HepG2 (cell line): Measurements from ENCODE around the gene TCN1. TPM values are rescaled to one million over a fixed set of nuclear protein-coding genes. Genes with fewer than 3 reads are reported as not detected.
"Not testable (repeated sequence)": the region's sequence is repeated elsewhere in the genome, so short reads cannot be mapped to it uniquely, and the experiment has no call there.

Source experiments
- ATAC-seq: fragments of 200-7000 bp; cut with Tn5 transposase; 3 replicates; pipeline ENCODE4 v1.9.1; 2020; ENCODE audit warnings: mild to moderate bottlenecking, moderate library complexity
- BruUV-seq: library from RNA; stranded (reverse); fragments of 400-500 nt; replicated peaks from 2 replicates; lab custom pipeline; 2021; lab: Mats Ljungman, UMichigan
- CTCF ChIA-PET: fragments of 300-600 bp; formaldehyde crosslinking; extraction: SDS; loops from one replicate; lab custom pipeline; 2021; ENCODE audit warnings: low total read pairs, inconsistent platforms, low intra/inter-chr PET ratio; lab: Yijun Ruan, JAX
- POLR2A ChIA-PET: fragments of 350-600 bp; sonication (Branson Sonifier 250); formaldehyde crosslinking; loops from one replicate; lab custom pipeline; 2020; ENCODE audit warnings: antibody characterized with exemption, inconsistent platforms; lab: Yijun Ruan, JAX
- DNase-seq: peaks from one replicate; pipeline ENCODE4 v3.0.0-alpha.2; 2015; ENCODE audit warnings: low spot score
- FAIRE-seq: peaks from 3 replicates; lab custom pipeline; 2011; peaks lifted over from hg19 to GRCh38; lab: Jason Lieb, UNC
- H2AFZ ChIP-seq: one replicate; pipeline ENCODE4 v1.6.1; 2011; ENCODE audit warnings: low read length, inconsistent platforms
- H3K27ac ChIP-seq: fragments of 300-600 bp; 3 replicates; pipeline ENCODE4 v1.8.0; 2011; ENCODE audit warnings: mixed run types, mild to moderate bottlenecking, mixed read lengths, low read length, inconsistent platforms; ENCODE audit not compliant: insufficient read depth; ENCODE audit errors: extremely low read length
- H3K27me3 ChIP-seq, 2 experiments: fragments of 200-600 bp in 1 of 2; 2 replicates in 1 of 2; 3 replicates in 1 of 2; pipeline versions ENCODE4 v1.6.0 to v1.8.0; 2011; ENCODE audit warnings: low read length in 2 of 2, mild to moderate bottlenecking in 2 of 2, moderate library complexity in 2 of 2, inconsistent platforms in 1 of 2; ENCODE audit not compliant: insufficient read depth in 2 of 2, control insufficient read depth in 1 of 2
- H3K36me3 ChIP-seq, 2 experiments: fragments of 200-600 bp in 1 of 2; replicated peaks in 1 of 2; 2 replicates in 1 of 2; 3 replicates in 1 of 2; pipeline versions ENCODE4 v1.5.1 to v1.8.0; 2011; ENCODE audit warnings: low read length in 2 of 2, inconsistent platforms in 1 of 2; ENCODE audit not compliant: insufficient read depth in 2 of 2, control insufficient read depth in 1 of 2
- H3K4me1 ChIP-seq: 2 replicates; pipeline ENCODE4 v1.5.1; 2012; ENCODE audit warnings: low read length, inconsistent platforms; ENCODE audit not compliant: insufficient read depth
- H3K4me2 ChIP-seq: 2 replicates; pipeline ENCODE4 v1.6.0; 2011; ENCODE audit warnings: low read depth, low read length, inconsistent platforms
- H3K4me3 ChIP-seq, 3 experiments: fragments of 200-600 bp in 1 of 3; sonication (generic), shearing (Covaris generic) in 1 of 3; replicated peaks in 1 of 3; 2 replicates each; pipeline ENCODE4 v1.5.1; 2011 to 2016; ENCODE audit warnings: low read length in 3 of 3, inconsistent platforms in 2 of 3, low read depth in 2 of 3, mild to moderate bottlenecking in 2 of 3, control low read depth in 1 of 3, mixed read lengths in 1 of 3; ENCODE audit not compliant: insufficient read depth in 1 of 3
- H3K79me2 ChIP-seq: one replicate; pipeline ENCODE4 v1.6.1; 2011; ENCODE audit warnings: low read length, inconsistent platforms; ENCODE audit not compliant: insufficient read depth
- H3K9ac ChIP-seq: 2 replicates; pipeline ENCODE4 v1.6.0; 2011; ENCODE audit warnings: mild to moderate bottlenecking, low read depth, low read length, inconsistent platforms; ENCODE audit not compliant: insufficient read depth
- H3K9me3 ChIP-seq: 2 replicates; pipeline ENCODE4 v1.5.1; 2012; ENCODE audit warnings: mild to moderate bottlenecking, low read length
- H4K20me1 ChIP-seq: 2 replicates; pipeline ENCODE4 v1.6.0; 2011; ENCODE audit warnings: inconsistent platforms, mild to moderate bottlenecking, low read length, moderate library complexity; ENCODE audit not compliant: insufficient read depth
- ATF5 ChIP-seq: sonication (generic); formaldehyde crosslinking; IDR thresholded peaks from 2 replicates; pipeline ENCODE4 v1.4.0; 2020; ENCODE audit warnings: mild to moderate bottlenecking, low read depth, missing genetic modification reagents
- BHLHE40 ChIP-seq: IDR thresholded peaks from 2 replicates; pipeline ENCODE4 v1.6.1; 2011; ENCODE audit warnings: low read length, improper control_type of control experiment
- HNRNPL ChIP-seq: fragments of 200-400 bp; formaldehyde crosslinking; IDR thresholded peaks from 2 replicates; pipeline ENCODE4 v1.6.1; 2017; ENCODE audit warnings: mild to moderate bottlenecking, low read depth, low read length
- MAFF ChIP-seq: IDR thresholded peaks from 2 replicates; pipeline ENCODE4 v1.6.1; 2011; ENCODE audit warnings: low read depth, low read length, improper control_type of control experiment
- MAFK ChIP-seq, 2 experiments: IDR thresholded peaks in 1 of 2; conservative IDR thresholded peaks in 1 of 2; 2 replicates each; pipeline ENCODE4 v1.6.1; 2011; ENCODE audit warnings: improper control_type of control experiment in 2 of 2, low read length in 2 of 2
- MYPOP ChIP-seq: sonication (generic); formaldehyde crosslinking; IDR thresholded peaks from 2 replicates; pipeline ENCODE4 v1.8.1; 2023; ENCODE audit warnings: mild to moderate bottlenecking, moderate library complexity, missing genetic modification reagents
- REXO4 ChIP-seq: sonication (generic); formaldehyde crosslinking; IDR thresholded peaks from 2 replicates; pipeline ENCODE4 v1.8.0; 2022; ENCODE audit warnings: missing genetic modification reagents, mild to moderate bottlenecking, borderline replicate concordance
- RFXANK ChIP-seq: IDR thresholded peaks from 2 replicates; pipeline ENCODE4 v1.6.1; 2016
- ZFP62 ChIP-seq: sonication (generic); formaldehyde crosslinking; IDR thresholded peaks from 2 replicates; pipeline ENCODE4 v1.4.0; 2020; ENCODE audit warnings: missing genetic modification reagents
- ZNF296 ChIP-seq: sonication (generic); formaldehyde crosslinking; conservative IDR thresholded peaks from 2 replicates; pipeline ENCODE4 v1.5.0; 2020; ENCODE audit warnings: mild to moderate bottlenecking, missing genetic modification reagents
- ZNF343 ChIP-seq: sonication (generic); formaldehyde crosslinking; IDR thresholded peaks from 2 replicates; pipeline ENCODE4 v1.4.0; 2020; ENCODE audit warnings: mild to moderate bottlenecking, missing genetic modification reagents
- ZNF639 ChIP-seq: conservative IDR thresholded peaks from 2 replicates; pipeline ENCODE4 v1.6.1; 2018; ENCODE audit warnings: missing genetic modification reagents
- ZSCAN9 ChIP-seq: IDR thresholded peaks from 2 replicates; pipeline ENCODE4 v1.6.1; 2016; ENCODE audit warnings: borderline replicate concordance
- WGBS: methylation state at CpG from one replicate; pipeline ENCODE4 v1.1.6; 2017; ENCODE audit warnings: low lambda C conversion rate; 5-methylcytosine and 5-hydroxymethylcytosine counted together
- in situ Hi-C: cut with HindIII; loops from 2 replicates; pipeline ENCODE4 v1.10.0; 2017; ENCODE audit warnings: low pct_unique_long_range_greater_than_20kb; ENCODE audit not compliant: extremely low pct_ligation_motif_present
- intact Hi-C: fragments of 100-400 bp; cut with micrococcal nuclease; formaldehyde crosslinking; loops from one replicate; pipeline ENCODE4 v1.10.0; 2022; ENCODE audit not compliant: unreplicated experiment
- polyA plus RNA-seq, 8 experiments: library from polyadenylated mRNA; depleted of rRNA in 3 of 8; stranded (reverse) in 7 of 8; unstranded in 1 of 8; fragments of >200 nt; fragmentation: Illumina TruSeq in 4 of 8; extraction: Trizol in 4 of 8; gene quantifications; 2 replicates each; pipeline versions ENCODE4 v1.2.1 to v1.2.3, GENCODE V29; 2011 to 2016; ENCODE audit warnings: low read depth in 4 of 8, missing spikeins in 1 of 8, mixed read lengths in 1 of 8; ENCODE audit not compliant: insufficient read depth in 1 of 8
- total RNA-seq, 5 experiments: library from RNA; depleted of rRNA; stranded (reverse); fragments of >200 nt; fragmentation: Illumina TruSeq; extraction: Trizol; gene quantifications; 2 replicates each; pipeline ENCODE4 v1.2.3, GENCODE V29; 2016; ENCODE audit warnings: low read depth in 1 of 5

The TCN1 gene
- total and polyA plus RNA-seq, 2 of the 13 experiments (the other 11 are each of a cell fraction or from before 2014, with no cell fraction given): not detected

- FAIRE-seq, CTCF ChIA-PET, BruUV-seq: not testable (repeated sequence)
Observed at GRCh38 chr11:59887156-59887555, 20.9 kb upstream of the TCN1 start.

GRCh38 chr11:59883597-59883996 lies 17.3 kb upstream of the TCN1 start:
- no peak overlapping the region for H2AFZ ChIP-seq
- H3K27me3 ChIP-seq: no peaks in the 10 kb centered on the region
- 44% methylated on average over 1 of the region's 1 CpG for WGBS
- no peaks in the 10 kb centered on the region for H3K4me1 ChIP-seq
- no peak overlapping the region for H3K9ac ChIP-seq
- intact Hi-C loops: no loop called here
- no peak overlapping the region for H3K27ac ChIP-seq
- H4K20me1 ChIP-seq: no peaks in the 10 kb centered on the region
- no peak overlapping the region for H3K4me3 ChIP-seq
- in situ Hi-C loops: no loop called here
- no peaks in the 10 kb centered on the region for H3K9me3 ChIP-seq
- POLR2A ChIA-PET: no interaction called here
- CTCF ChIA-PET: no interaction called here
- no peaks in the 10 kb centered on the region for H3K79me2 ChIP-seq
- ATAC-seq (no peak), FAIRE-seq (no peak), DNase-seq (no peak)
- no peak overlapping the region for H3K4me2 ChIP-seq
- H3K36me3 ChIP-seq: no peaks in the 10 kb centered on the region
- BruUV-seq: no TSS peak
- TF ChIP-seq REXO4 (CRISPR knock-in tag) (no peak), HNRNPL (no peak), ATF5 (CRISPR knock-in tag) (no peak), ZSCAN9 (CRISPR knock-in tag) (no peak), ZNF639 (CRISPR knock-in tag) (no peak), ZFP62 (CRISPR knock-in tag) (no peak), MYPOP (no peak), ZNF343 (CRISPR knock-in tag) (no peak), BHLHE40 (no peak), RFXANK (no peak), ZNF296 (no peak)

More at GRCh38 chr11:59887156-59887555, 20.9 kb upstream of the TCN1 start:
- H3K27ac ChIP-seq, H3K4me3 ChIP-seq, H3K9ac ChIP-seq, H3K9me3 ChIP-seq, in situ Hi-C loops, ATAC-seq, H3K27me3 ChIP-seq, H4K20me1 ChIP-seq, DNase-seq, POLR2A ChIA-PET, H3K4me2 ChIP-seq, intact Hi-C loops, H3K79me2 ChIP-seq, H3K36me3 ChIP-seq, H2AFZ ChIP-seq, H3K4me1 ChIP-seq: not testable (repeated sequence)
- TF ChIP-seq MAFF: peak; percentile 58; the same call in 1 of the 2 replicates
- peak; percentile 43 to 56; a peak in 3 of 4 replicates for TF ChIP-seq MAFK (conservative IDR thresholded peaks at IDR 0.05 in 1 of 2, IDR thresholded peaks at IDR 0.05 in 1 of 2; ENCODE audit: low read length in 2 of 2)
